Body of pancreas (tissue), 4 donors: Measurements from ENCODE around the gene MMP14. TPM values are rescaled to one million over a fixed set of nuclear protein-coding genes. Genes with fewer than 3 reads are reported as not detected.
A peak's percentile ranks its signal among the peaks of the same experiment; 100 is the strongest.
"Not testable (repeated sequence)": the region's sequence is repeated elsewhere in the genome, so short reads cannot be mapped to it uniquely, and the experiment has no call there.

ENCODE experiments used
- ATAC-seq: fragments of 150-250 bp; one replicate; pipeline ENCODE4 v1.9.1; 2016
- DNase-seq, 4 donors: peaks; one replicate each; pipeline ENCODE4 v3.0.0-alpha.2; 2019
- H3K27ac ChIP-seq, 4 donors: fragments of 200-600 bp; sonication (generic); 1 replicate in 3 of 4; 2 replicates in 1 of 4; pipeline versions ENCODE4 v1.5.1 to v1.6.1; 2016 to 2019; ENCODE audit warnings: mild to moderate bottlenecking in 1 of 4, mixed read lengths in 1 of 4, moderate library complexity in 1 of 4
- H3K27me3 ChIP-seq, 2 donors: fragments of 200-600 bp; sonication (generic); one replicate each; pipeline ENCODE4 v1.6.0; 2016; ENCODE audit warnings: mild to moderate bottlenecking in 1 of 2
- H3K36me3 ChIP-seq, 2 donors: fragments of 200-600 bp; sonication (generic); replicated peaks in 1 of 2; 2 replicates each; pipeline ENCODE4 v1.5.1; 2016; ENCODE audit warnings: low read depth in 2 of 2; ENCODE audit not compliant: insufficient read depth in 1 of 2
- H3K4me1 ChIP-seq: fragments of 200-600 bp; sonication (generic); one replicate; pipeline ENCODE4 v1.6.0; 2016
- H3K4me3 ChIP-seq, 2 donors: fragments of 200-600 bp; sonication (generic); 1 replicate in 1 of 2; 2 replicates in 1 of 2; pipeline ENCODE4 v1.5.1; 2016 to 2019
- H3K9me3 ChIP-seq, 3 donors: fragments of 200-600 bp; sonication (generic); 1 replicate in 2 of 3; 2 replicates in 1 of 3; pipeline ENCODE4 v1.5.1; 2016
- CTCF ChIP-seq, 7 experiments: fragments of 450-650 bp in 4 of 7; fragments of 200-600 bp in 3 of 7; sonication (generic) in 3 of 7; IDR thresholded peaks; one replicate each; pipeline ENCODE4 v1.5.1; 2016 to 2019; ENCODE audit warnings: antibody characterized with exemption in 7 of 7
- POLR2A ChIP-seq, 3 donors: fragments of 450-650 bp; IDR thresholded peaks; one replicate each; pipeline ENCODE4 v1.6.1; 2016; ENCODE audit warnings: antibody characterized with exemption in 3 of 3, mild to moderate bottlenecking in 2 of 3
- WGBS, 2 donors: methylation state at CpG; one replicate each; pipeline ENCODE4 v1.1.5; 2017; 5-methylcytosine and 5-hydroxymethylcytosine counted together
- intact Hi-C: fragments of 100-400 bp; cut with DNase I; formaldehyde crosslinking; loops from one replicate; pipeline ENCODE4 v1.15.1; 2023
- total RNA-seq, 2 donors: library from RNA; depleted of rRNA; stranded (reverse); fragments of >200 nt; gene quantifications; one replicate each; pipeline ENCODE4 v1.1.0, GENCODE V29; 2016

MMP14 gene
- total RNA-seq, 2 donors from 2014 or later: 55.3 to 65.3 TPM

GRCh38 chr14:22852599-22852939 is 16.2 kb downstream of the MMP14 start:
- 28 to 30% methylated on average over 2 of the region's 2 CpGs for WGBS, 2 donors
- Histone ChIP-seq H3K4me1 (peaks cover 28% of the 10 kb centered on the region), H3K27me3 (no peaks in the 10 kb centered on the region), H3K4me3 (no peak overlapping the region), H3K9me3 (no peaks in the 10 kb centered on the region), H3K27ac (peak overlapping the region in 3 of 4 donors; percentile 78 to 84 (median 82)), H3K36me3 (no peaks in the 10 kb centered on the region)
- TF ChIP-seq CTCF (IDR thresholded peaks at IDR 0.05) (no peak), POLR2A (IDR thresholded peaks at IDR 0.05) (no peak)
- DNase-seq (no peak), ATAC-seq (no peak)
- intact Hi-C loops: loop anchor here (10.0 kb wide), 1 partner anchor 298 kb away; no protein-coding TSS in a partner anchor

- DNase-seq: peak; percentile 86 to 93 (median 90)
- intact Hi-C loops: loop anchor here (10.0 kb wide), 1 partner anchor 298 kb away; no protein-coding TSS in a partner anchor
- Histone ChIP-seq H3K4me1 (peaks cover 28% of the 10 kb centered on the region), H3K36me3 (no peaks in the 10 kb centered on the region), H3K27me3 (no peaks in the 10 kb centered on the region), H3K27ac (peak overlapping the region; percentile 53 to 84 (median 80)), H3K9me3 (no peaks in the 10 kb centered on the region), H3K4me3 (no peak overlapping the region)
- WGBS, 2 donors: 0 to 7% methylated on average over 11 to 20 of the region's 20 CpGs
- ATAC-seq: peak; percentile 81
- TF ChIP-seq CTCF (IDR thresholded peaks at IDR 0.05) (peak; percentile 76 to 99 (median 93)), POLR2A (IDR thresholded peaks at IDR 0.05) (peak in 2 of 3 donors; percentile 28 to 47)
These were observed 16.8 kb downstream of the MMP14 start for GRCh38 chr14:22852940-22853767.

DNA sequence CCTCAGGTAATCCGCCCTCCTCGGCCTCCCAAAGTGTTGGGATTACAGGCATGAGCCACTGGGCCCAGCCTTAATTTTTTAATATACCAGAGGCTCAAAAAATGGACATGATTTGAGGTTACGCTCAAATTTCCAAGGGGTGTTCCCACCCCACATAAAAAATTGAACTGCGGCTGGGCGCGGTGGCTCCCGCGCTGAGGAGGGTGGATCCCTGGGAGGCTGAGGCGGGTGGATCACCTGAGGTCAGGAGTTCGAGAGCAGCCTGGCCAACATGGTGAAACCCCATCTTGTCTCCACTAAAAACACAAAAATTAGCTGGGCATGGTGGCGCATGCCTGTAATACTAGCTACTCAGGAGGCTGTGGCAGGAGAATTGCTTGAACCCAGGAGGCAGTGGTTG is 17.9 kb downstream of the MMP14 start:
- not testable (repeated sequence) for H3K4me3 ChIP-seq, H3K27ac ChIP-seq, H3K27me3 ChIP-seq, H3K9me3 ChIP-seq, DNase-seq, H3K36me3 ChIP-seq, ATAC-seq
- peaks cover 28% of the 10 kb centered on the region for H3K4me1 ChIP-seq
- intact Hi-C loops: loop anchor here (10.0 kb wide), 1 partner anchor 299 kb away; no protein-coding TSS in a partner anchor
- WGBS, 2 donors: 94 to 96% methylated on average over 10 to 11 of the region's 11 CpGs

- Histone ChIP-seq H3K4me1 (peaks cover 25% of the 10 kb centered on the region), H3K27me3 (no peaks in the 10 kb centered on the region), H3K27ac (no peak overlapping the region), H3K36me3 (no peaks in the 10 kb centered on the region), H3K9me3 (no peaks in the 10 kb centered on the region), H3K4me3 (no peak overlapping the region)
- WGBS, 2 donors: 80 to 84% methylated on average over 8 of the region's 8 CpGs
- DNase-seq (no peak), ATAC-seq (no peak)
- intact Hi-C loops: loop anchor here (5.0 to 10.0 kb wide), 2 partner anchors 33 to 300 kb away; no protein-coding TSS in a partner anchor
- TF ChIP-seq CTCF (IDR thresholded peaks at IDR 0.05) (no peak), POLR2A (IDR thresholded peaks at IDR 0.05) (no peak)
These were observed 18.8 kb downstream of the MMP14 start for GRCh38 chr14:22854963-22855724.

GRCh38 chr14:22856428-22856827 is 20.0 kb downstream of the MMP14 start:
- no peak overlapping the region for H3K4me3 ChIP-seq
- DNase-seq (no peak), ATAC-seq (no peak)
- peaks cover 14% of the 10 kb centered on the region for H3K4me1 ChIP-seq
- TF ChIP-seq CTCF (IDR thresholded peaks at IDR 0.05) (no peak), POLR2A (IDR thresholded peaks at IDR 0.05) (no peak)
- no peaks in the 10 kb centered on the region for H3K36me3 ChIP-seq
- 88 to 89% methylated on average over 5 of the region's 5 CpGs for WGBS, 2 donors
- intact Hi-C loops: loop anchor here (5.0 to 10.0 kb wide), 2 partner anchors 34 to 302 kb away; no protein-coding TSS in a partner anchor
- no peaks in the 10 kb centered on the region for H3K27me3 ChIP-seq
- H3K27ac ChIP-seq: no peak overlapping the region
- no peaks in the 10 kb centered on the region for H3K9me3 ChIP-seq

DNA sequence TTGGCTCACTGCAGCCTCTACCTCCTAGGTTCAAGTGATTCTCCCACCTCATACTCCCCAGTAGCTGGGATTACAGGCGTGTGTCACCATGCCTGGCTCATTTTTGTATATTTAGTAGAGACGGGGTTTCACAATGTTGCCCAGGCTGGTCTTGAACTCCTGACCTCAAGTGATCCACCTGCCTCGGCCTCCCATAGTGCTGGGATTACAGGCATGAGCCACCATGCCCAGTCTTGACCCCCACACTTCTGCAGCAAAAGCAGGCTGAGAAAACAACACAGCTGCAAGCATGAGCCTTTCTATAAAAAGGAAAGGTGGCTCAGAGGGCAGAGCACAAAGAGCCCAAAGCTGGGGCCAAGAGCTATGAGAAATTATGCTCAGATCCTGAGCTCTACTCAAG is 24.0 kb downstream of the MMP14 start:
- H3K27ac ChIP-seq, H3K27me3 ChIP-seq, ATAC-seq, H3K36me3 ChIP-seq, DNase-seq, H3K4me1 ChIP-seq, H3K4me3 ChIP-seq, H3K9me3 ChIP-seq, intact Hi-C loops: not testable (repeated sequence)
- WGBS, 2 donors: 62 to 76% methylated on average over 3 of the region's 3 CpGs
